Measurements from ENCODE around the gene EVX1.

EVX1 gene

GRCh38 chr7:27205325-27206280, 37.0 kb upstream of the EVX1 start:
- DNase-seq, result no peak

GRCh38 chr7:27207348-27207985, 35.1 kb upstream of the EVX1 start:
- no peak for DNase-seq

GRCh38 chr7:27208998-27209397, 33.6 kb upstream of the EVX1 start:
- DNase-seq, result no peak

GRCh38 chr7:27209933-27210440, 32.6 kb upstream of the EVX1 start:
- DNase-seq, result no peak

- DNase-seq, result no peak
Observed at GRCh38 chr7:27210441-27211083, 32.0 kb upstream of the EVX1 start.

GRCh38 chr7:27211084-27211446, 31.5 kb upstream of the EVX1 start:
- DNase-seq, result no peak

- DNase-seq, result no peak
Observed at GRCh38 chr7:27211764-27212204, 30.8 kb upstream of the EVX1 start.

- peak; percentile 85 for DNase-seq
Observed at GRCh38 chr7:27212497-27213432, 29.8 kb upstream of the EVX1 start.

- DNase-seq, result no peak
Observed at GRCh38 chr7:27213433-27214238, 29.0 kb upstream of the EVX1 start.

GRCh38 chr7:27214239-27214950, 28.2 kb upstream of the EVX1 start:
- DNase-seq, result no peak

- DNase-seq, result no peak
Observed at GRCh38 chr7:27215356-27215755, 27.2 kb upstream of the EVX1 start.

- DNase-seq, result no peak
Observed at GRCh38 chr7:27217951-27218350, 24.7 kb upstream of the EVX1 start.

- DNase-seq, result no peak
Observed at GRCh38 chr7:27219821-27220220, 22.8 kb upstream of the EVX1 start.

GRCh38 chr7:27220440-27220955, 22.1 kb upstream of the EVX1 start:
- no peak for DNase-seq

- no peak for DNase-seq
Observed at GRCh38 chr7:27221201-27221797, 21.3 kb upstream of the EVX1 start.

GRCh38 chr7:27223941-27224575, 18.5 kb upstream of the EVX1 start:
- DNase-seq, result no peak

GRCh38 chr7:27224983-27225934, 17.3 kb upstream of the EVX1 start:
- no peak for DNase-seq

- DNase-seq, result no peak
Observed at GRCh38 chr7:27229448-27229847, 13.2 kb upstream of the EVX1 start.

All from NCI-H1105 (cell line).